CD14-positive monocyte (primary cell): Measurements from ENCODE around the gene AGO3. TPM values are rescaled to one million over a fixed set of nuclear protein-coding genes. Genes with fewer than 3 reads are reported as not detected.

Experiments
- DNase-seq, 3 donors: peaks; one replicate each; pipeline ENCODE4 v3.0.0-alpha.2; 2011 to 2022
- H2AFZ ChIP-seq: 2 replicates; pipeline ENCODE4 v1.6.0; 2012; ENCODE audit warnings: mild to moderate bottlenecking, low read depth, low read length, inconsistent platforms; ENCODE audit not compliant: insufficient read depth, poor library complexity, severe bottlenecking
- H3K27ac ChIP-seq, 2 donors: 1 replicate in 1 of 2; 2 replicates in 1 of 2; pipeline ENCODE4 v1.5.1; 2012 to 2013; ENCODE audit warnings: low read length in 2 of 2, control low read depth in 1 of 2, inconsistent platforms in 1 of 2, low read depth in 1 of 2, mild to moderate bottlenecking in 1 of 2
- H3K27me3 ChIP-seq, 2 donors: one replicate each; pipeline versions ENCODE4 v1.6.0 to v1.6.1; 2011 to 2013; ENCODE audit warnings: low read length in 2 of 2; ENCODE audit not compliant: control insufficient read depth in 2 of 2, insufficient read depth in 2 of 2
- H3K36me3 ChIP-seq, 2 donors: replicated peaks in 1 of 2; 1 replicate in 1 of 2; 2 replicates in 1 of 2; pipeline versions ENCODE4 v1.5.1 to v1.6.1; 2012 to 2013; ENCODE audit warnings: low read length in 2 of 2, control low read depth in 1 of 2, inconsistent platforms in 1 of 2, mild to moderate bottlenecking in 1 of 2; ENCODE audit not compliant: insufficient read depth in 2 of 2, control insufficient read depth in 1 of 2
- H3K4me1 ChIP-seq, 2 donors: 1 replicate in 1 of 2; 2 replicates in 1 of 2; pipeline versions ENCODE4 v1.5.1 to v1.6.1; 2012 to 2013; ENCODE audit warnings: low read length in 2 of 2, control low read depth in 1 of 2, inconsistent platforms in 1 of 2, mild to moderate bottlenecking in 1 of 2, moderate library complexity in 1 of 2; ENCODE audit not compliant: insufficient read depth in 2 of 2, control insufficient read depth in 1 of 2
- H3K4me2 ChIP-seq: replicated peaks from 2 replicates; pipeline ENCODE3; 2012; ENCODE audit warnings: low read length, moderate library complexity, mild to moderate bottlenecking; ENCODE audit not compliant: poor library complexity, severe bottlenecking; ENCODE audit errors: extremely low read depth
- H3K4me3 ChIP-seq, 3 experiments: fragments of 200-600 bp in 1 of 3; sonication (generic) in 1 of 3; replicated peaks in 1 of 3; 1 replicate in 2 of 3; 2 replicates in 1 of 3; pipeline ENCODE4 v1.5.1; 2011 to 2013; ENCODE audit warnings: low read length in 3 of 3, mild to moderate bottlenecking in 3 of 3, control low read depth in 2 of 3, low read depth in 2 of 3, inconsistent platforms in 1 of 3, moderate library complexity in 1 of 3
- H3K79me2 ChIP-seq: 2 replicates; pipeline ENCODE4 v1.6.0; 2012; ENCODE audit warnings: mild to moderate bottlenecking, control low read depth, inconsistent platforms, low read length, moderate library complexity; ENCODE audit not compliant: insufficient read depth
- H3K9ac ChIP-seq: 2 replicates; pipeline ENCODE4 v1.6.0; 2017; ENCODE audit warnings: low read length, mild to moderate bottlenecking; ENCODE audit not compliant: insufficient read depth, poor library complexity, severe bottlenecking
- H3K9me3 ChIP-seq, 2 donors: replicated peaks in 1 of 2; 1 replicate in 1 of 2; 2 replicates in 1 of 2; pipeline versions ENCODE4 v1.5.1 to v1.6.1; 2012 to 2013; ENCODE audit warnings: low read length in 2 of 2, control low read depth in 1 of 2; ENCODE audit not compliant: control insufficient read depth in 1 of 2, insufficient read depth in 1 of 2
- H4K20me1 ChIP-seq: 2 replicates; pipeline ENCODE4 v1.6.0; 2012; ENCODE audit warnings: mild to moderate bottlenecking, low read length, control low read depth, moderate library complexity; ENCODE audit not compliant: insufficient read depth
- H3K27ac Mint-ChIP-seq, 7 donors: one replicate each; pipeline ENCODE4 v1.8.0; 2020; ENCODE audit warnings: mild to moderate bottlenecking in 7 of 7, mixed read lengths in 7 of 7, moderate library complexity in 6 of 7, inconsistent platforms in 2 of 7
- H3K27me3 Mint-ChIP-seq, 3 donors: one replicate each; pipeline ENCODE4 v1.8.0; 2021 to 2022; ENCODE audit warnings: low read depth in 3 of 3, mild to moderate bottlenecking in 3 of 3, mixed read lengths in 3 of 3, moderate library complexity in 3 of 3, inconsistent platforms in 1 of 3
- H3K36me3 Mint-ChIP-seq, 2 donors: one replicate each; pipeline ENCODE4 v1.8.0; 2020; ENCODE audit warnings: mixed read lengths in 2 of 2, inconsistent platforms in 1 of 2, mild to moderate bottlenecking in 1 of 2
- H3K4me1 Mint-ChIP-seq: one replicate; pipeline ENCODE4 v1.8.0; 2020; ENCODE audit warnings: mild to moderate bottlenecking, mixed read lengths
- H3K4me3 Mint-ChIP-seq, 2 donors: one replicate each; pipeline ENCODE4 v1.8.0; 2020; ENCODE audit warnings: mild to moderate bottlenecking in 2 of 2, mixed read lengths in 2 of 2, moderate library complexity in 1 of 2
- H3K9me3 Mint-ChIP-seq, 7 donors: one replicate each; pipeline ENCODE4 v1.8.0; 2020 to 2022; ENCODE audit warnings: mixed read lengths in 7 of 7, mild to moderate bottlenecking in 6 of 7, moderate library complexity in 6 of 7, inconsistent platforms in 2 of 7
- WGBS: methylation state at CpG from one replicate; pipeline ENCODE4 v1.1.5; 2013; ENCODE audit warnings: missing lambda C conversion rate; ENCODE audit not compliant: insufficient coverage; 5-methylcytosine and 5-hydroxymethylcytosine counted together
- intact Hi-C, 2 donors: fragments of 100-400 bp; cut with micrococcal nuclease; formaldehyde crosslinking; loops; one replicate each; pipeline versions ENCODE4 v1.15.0 to v1.15.1; 2023
- polyA plus RNA-seq, 3 donors: library from polyadenylated mRNA; depleted of rRNA in 1 of 3; unstranded in 2 of 3; stranded (reverse) in 1 of 3; fragments of 300-500 nt in 2 of 3; fragments of >200 nt in 1 of 3; fragmentation: Illumina TruSeq in 2 of 3; gene quantifications; 1 replicate in 2 of 3; 2 replicates in 1 of 3; pipeline ENCODE4 v1.2.3, GENCODE V29; 2012 to 2021
- TF ChIP-seq, protein P1 (sequence below): fragments of 200-600 bp; IDR thresholded peaks from one replicate; pipeline ENCODE4 v1.8.0; 2022; ENCODE audit warnings: antibody characterized with exemption, mild to moderate bottlenecking

Gene AGO3
- polyA plus RNA-seq, 3 donors: 6.3 to 9.0 (median 8.3) TPM

DNA sequence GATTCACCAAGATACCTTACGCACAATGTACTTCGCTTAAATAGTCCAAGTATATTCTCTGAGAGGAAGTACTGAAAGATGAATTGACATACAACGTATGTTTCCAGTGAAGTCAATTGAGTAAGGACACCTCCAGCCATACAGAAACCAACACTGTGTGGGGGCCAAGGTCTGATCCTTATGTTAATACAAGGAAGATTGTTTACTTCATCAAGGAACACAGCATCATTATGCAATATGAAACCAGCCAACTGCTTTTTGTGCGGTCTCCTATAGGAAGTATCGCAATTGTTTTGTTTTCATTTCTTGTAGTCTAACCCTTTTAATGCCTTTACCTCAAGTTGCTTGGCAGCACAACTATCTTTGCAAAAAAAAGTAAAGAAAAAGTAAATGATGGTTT, 124.8 kb downstream of the AGO3 start:
- Histone ChIP-seq H4K20me1 (no peaks in the 10 kb centered on the region), H3K27ac (peak overlapping the region in 1 of 2 donors; percentile 86), H3K4me1 (peaks cover 14 to 23% of the 10 kb centered on the region in 2 donors), H3K27me3 (no peaks in the 10 kb centered on the region), H3K9ac (no peak overlapping the region), H3K36me3 (peaks cover 13 to 18% of the 10 kb centered on the region in 2 donors), H3K4me3 (peak overlapping the region in 2 of 3 experiments; percentile 30 to 49), H3K79me2 (no peaks in the 10 kb centered on the region), H3K9me3 (no peaks in the 10 kb centered on the region), H3K4me2 (peak overlapping the region; percentile 48), H2AFZ (peak overlapping the region; percentile 24)
- peak; percentile 9 to 39 (median 15) for DNase-seq
- Mint-ChIP-seq H3K9me3 (no peaks in the 10 kb centered on the region), H3K27ac (peak overlapping the region in 6 of 7 donors; percentile 4 to 71 (median 52)), H3K36me3 (peaks cover 11 to 20% of the 10 kb centered on the region in 2 donors), H3K4me3 (peak overlapping the region; percentile 35 to 68), H3K27me3 (peaks cover 0 to 2% (median 0%) of the 10 kb centered on the region in 3 donors), H3K4me1 (peaks cover 24% of the 10 kb centered on the region)
- TF ChIP-seq, protein P1, sequence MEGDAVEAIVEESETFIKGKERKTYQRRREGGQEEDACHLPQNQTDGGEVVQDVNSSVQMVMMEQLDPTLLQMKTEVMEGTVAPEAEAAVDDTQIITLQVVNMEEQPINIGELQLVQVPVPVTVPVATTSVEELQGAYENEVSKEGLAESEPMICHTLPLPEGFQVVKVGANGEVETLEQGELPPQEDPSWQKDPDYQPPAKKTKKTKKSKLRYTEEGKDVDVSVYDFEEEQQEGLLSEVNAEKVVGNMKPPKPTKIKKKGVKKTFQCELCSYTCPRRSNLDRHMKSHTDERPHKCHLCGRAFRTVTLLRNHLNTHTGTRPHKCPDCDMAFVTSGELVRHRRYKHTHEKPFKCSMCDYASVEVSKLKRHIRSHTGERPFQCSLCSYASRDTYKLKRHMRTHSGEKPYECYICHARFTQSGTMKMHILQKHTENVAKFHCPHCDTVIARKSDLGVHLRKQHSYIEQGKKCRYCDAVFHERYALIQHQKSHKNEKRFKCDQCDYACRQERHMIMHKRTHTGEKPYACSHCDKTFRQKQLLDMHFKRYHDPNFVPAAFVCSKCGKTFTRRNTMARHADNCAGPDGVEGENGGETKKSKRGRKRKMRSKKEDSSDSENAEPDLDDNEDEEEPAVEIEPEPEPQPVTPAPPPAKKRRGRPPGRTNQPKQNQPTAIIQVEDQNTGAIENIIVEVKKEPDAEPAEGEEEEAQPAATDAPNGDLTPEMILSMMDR: no peak
- intact Hi-C loops: no loop called here
- no CpG with 5 or more reads among the region's 5 CpGs for WGBS

DNA sequence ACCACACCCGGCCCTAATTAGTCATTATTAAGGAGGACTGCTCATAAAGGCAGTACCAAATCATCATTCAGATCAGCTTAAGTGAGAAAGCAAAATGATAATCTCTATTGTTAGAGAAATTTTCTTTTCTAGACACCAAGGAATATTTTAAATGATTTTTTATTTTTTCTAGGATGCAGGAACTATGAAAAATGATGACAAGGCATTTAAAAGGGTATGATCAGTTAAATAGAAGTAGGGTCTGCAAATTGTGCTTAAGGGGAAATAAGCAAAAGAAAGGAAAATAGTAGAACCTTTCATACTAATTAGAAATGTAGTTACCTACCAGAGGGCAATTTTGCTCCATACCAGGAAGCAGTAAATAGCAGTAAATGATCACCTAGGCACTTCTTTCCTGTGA, 131.4 kb downstream of the AGO3 start:
- TF ChIP-seq, protein P1: no peak
- no peak overlapping the region for H3K27ac ChIP-seq
- H3K9me3 ChIP-seq: no peaks in the 10 kb centered on the region
- no peaks in the 10 kb centered on the region for H3K4me1 ChIP-seq
- H3K27ac Mint-ChIP-seq: no peak overlapping the region
- no peaks in the 10 kb centered on the region for H3K27me3 ChIP-seq
- H3K4me1 Mint-ChIP-seq: no peaks in the 10 kb centered on the region
- intact Hi-C loops: no loop called here
- H4K20me1 ChIP-seq: no peaks in the 10 kb centered on the region
- H3K27me3 Mint-ChIP-seq: peaks cover 0 to 2% (median 0%) of the 10 kb centered on the region in 3 donors
- no peak for DNase-seq
- H3K36me3 Mint-ChIP-seq: peaks cover 16 to 17% of the 10 kb centered on the region in 2 donors
- H3K9ac ChIP-seq: no peak overlapping the region
- no peak overlapping the region for H3K4me2 ChIP-seq
- H3K36me3 ChIP-seq: peaks cover 14 to 29% of the 10 kb centered on the region in 2 donors
- H3K4me3 ChIP-seq: no peak overlapping the region
- H3K79me2 ChIP-seq: no peaks in the 10 kb centered on the region
- WGBS: no CpG with 5 or more reads among the region's 1 CpG
- no peak overlapping the region for H3K4me3 Mint-ChIP-seq
- H3K9me3 Mint-ChIP-seq: no peaks in the 10 kb centered on the region
- H2AFZ ChIP-seq: no peak overlapping the region
